Natural killer cell (primary cell): ENCODE data around the gene CENPC. TPM values are rescaled to one million over a fixed set of nuclear protein-coding genes. Genes with fewer than 3 reads are reported as not detected.

ENCODE experiments used
- ATAC-seq, 3 donors: fragments of 150-1000 bp in 2 of 3; fragments of 200-7000 bp in 1 of 3; cut with Tn5 transposase; 1 replicate in 1 of 3; 2 replicates in 2 of 3; pipeline ENCODE4 v1.10.0; 2021; ENCODE audit warnings: mild to moderate bottlenecking in 2 of 3, moderate library complexity in 2 of 3
- DNase-seq, 2 donors: peaks; one replicate each; pipeline versions ENCODE4 v3.0.0 to v3.0.0-alpha.2; 2013 to 2021; ENCODE audit warnings: mixed read lengths in 1 of 2
- H3K27ac ChIP-seq: one replicate; pipeline ENCODE4 v1.5.1; 2013; ENCODE audit warnings: mild to moderate bottlenecking, low read length
- H3K27me3 ChIP-seq: one replicate; pipeline ENCODE4 v1.6.1; 2013; ENCODE audit warnings: low read length; ENCODE audit not compliant: control insufficient read depth, insufficient read depth
- H3K36me3 ChIP-seq: one replicate; pipeline ENCODE4 v1.6.1; 2013; ENCODE audit warnings: low read length; ENCODE audit not compliant: control insufficient read depth, insufficient read depth
- H3K4me1 ChIP-seq: one replicate; pipeline ENCODE4 v1.6.1; 2013; ENCODE audit warnings: low read length; ENCODE audit not compliant: control insufficient read depth, insufficient read depth
- H3K4me3 ChIP-seq: one replicate; pipeline ENCODE4 v1.5.1; 2013; ENCODE audit warnings: low read length
- H3K9me3 ChIP-seq: one replicate; pipeline ENCODE4 v1.6.1; 2013; ENCODE audit warnings: low read length; ENCODE audit not compliant: control insufficient read depth, insufficient read depth
- H3K27ac Mint-ChIP-seq, 2 donors: one replicate each; pipeline ENCODE4 v1.8.0; 2022; ENCODE audit warnings: mild to moderate bottlenecking in 2 of 2, mixed read lengths in 2 of 2, moderate library complexity in 1 of 2
- H3K27me3 Mint-ChIP-seq, 2 donors: one replicate each; pipeline ENCODE4 v1.8.0; 2022; ENCODE audit warnings: low read depth in 2 of 2, mixed read lengths in 2 of 2
- H3K36me3 Mint-ChIP-seq: one replicate; pipeline ENCODE4 v1.8.0; 2022; ENCODE audit warnings: mixed read lengths
- H3K4me1 Mint-ChIP-seq, 2 donors: one replicate each; pipeline ENCODE4 v1.8.0; 2022; ENCODE audit warnings: mixed read lengths in 2 of 2
- H3K4me3 Mint-ChIP-seq: one replicate; pipeline ENCODE4 v1.8.0; 2022; ENCODE audit warnings: mild to moderate bottlenecking, moderate library complexity, mixed read lengths
- H3K9me3 Mint-ChIP-seq, 2 donors: one replicate each; pipeline ENCODE4 v1.8.0; 2022; ENCODE audit warnings: mixed read lengths in 2 of 2
- CTCF ChIP-seq: fragments of 200-600 bp; IDR thresholded peaks from one replicate; pipeline ENCODE4 v1.8.0; 2022; ENCODE audit warnings: antibody characterized with exemption
- WGBS: methylation state at CpG from one replicate; pipeline ENCODE4 v1.1.7; 2013; ENCODE audit warnings: missing lambda C conversion rate; ENCODE audit not compliant: insufficient coverage; 5-methylcytosine and 5-hydroxymethylcytosine counted together
- intact Hi-C: fragments of 100-400 bp; cut with micrococcal nuclease; formaldehyde crosslinking; loops from one replicate; pipeline ENCODE4 v1.14.2; 2022
- total RNA-seq, 4 donors: library from RNA; stranded (reverse); fragments of 120-200 nt in 1 of 4; gene quantifications; one replicate each; pipeline versions ENCODE4 v1.2.3 to v1.2.4, GENCODE V29; 2013 to 2022

CENPC gene
- total RNA-seq, 3 donors from 2014 or later (not counting 1 experiment from before 2014, with no cell fraction given): 78.6 to 93.6 (median 91.1) TPM

GRCh38 chr4:67546004-67546356, 677 bp upstream of the CENPC start:
- peak in 1 of 2 donors; percentile 31 for DNase-seq
- no peaks in the 10 kb centered on the region for H3K9me3 ChIP-seq
- H3K4me3 ChIP-seq: peak overlapping the region; percentile 88
- H3K4me1 ChIP-seq: peaks cover 3% of the 10 kb centered on the region
- no CpG with 5 or more reads among the region's 4 CpGs for WGBS
- H3K27ac Mint-ChIP-seq: peak overlapping the region; percentile 99
- H3K4me1 Mint-ChIP-seq: peaks cover 37 to 38% of the 10 kb centered on the region in 2 donors
- intact Hi-C loops: loop anchor here (5.0 to 10.0 kb wide), 2 partner anchors 631 to 799 kb away; no protein-coding TSS in a partner anchor
- no peak for TF ChIP-seq CTCF
- ATAC-seq: no peak
- peaks cover 8% of the 10 kb centered on the region for H3K36me3 Mint-ChIP-seq
- peaks cover 24% of the 10 kb centered on the region for H3K36me3 ChIP-seq
- no peaks in the 10 kb centered on the region for H3K27me3 ChIP-seq
- no peaks in the 10 kb centered on the region for H3K27me3 Mint-ChIP-seq
- peak overlapping the region; percentile 96 for H3K27ac ChIP-seq
- no peaks in the 10 kb centered on the region for H3K9me3 Mint-ChIP-seq
- H3K4me3 Mint-ChIP-seq: peak overlapping the region; percentile 100

GRCh38 chr4:67542076-67542475, 3.2 kb downstream of the CENPC start:
- Histone ChIP-seq H3K9me3 (no peaks in the 10 kb centered on the region), H3K4me1 (peaks cover 3% of the 10 kb centered on the region), H3K27ac (no peak overlapping the region), H3K27me3 (no peaks in the 10 kb centered on the region), H3K36me3 (peaks cover 57% of the 10 kb centered on the region), H3K4me3 (no peak overlapping the region)
- H3K4me1 Mint-ChIP-seq: peaks cover 46% of the 10 kb centered on the region in 2 donors
- H3K27ac Mint-ChIP-seq: peak overlapping the region; percentile 99
- no peak overlapping the region for H3K4me3 Mint-ChIP-seq
- H3K36me3 Mint-ChIP-seq: peaks cover 14% of the 10 kb centered on the region
- intact Hi-C loops: loop anchor here (10.0 kb wide), 1 partner anchor 803 kb away; no protein-coding TSS in a partner anchor
- ATAC-seq (no peak), DNase-seq (no peak)
- no peaks in the 10 kb centered on the region for H3K9me3 Mint-ChIP-seq
- WGBS: 50% methylated on average over 1 of the region's 1 CpG
- H3K27me3 Mint-ChIP-seq: no peaks in the 10 kb centered on the region
- no peak for TF ChIP-seq CTCF

DNA sequence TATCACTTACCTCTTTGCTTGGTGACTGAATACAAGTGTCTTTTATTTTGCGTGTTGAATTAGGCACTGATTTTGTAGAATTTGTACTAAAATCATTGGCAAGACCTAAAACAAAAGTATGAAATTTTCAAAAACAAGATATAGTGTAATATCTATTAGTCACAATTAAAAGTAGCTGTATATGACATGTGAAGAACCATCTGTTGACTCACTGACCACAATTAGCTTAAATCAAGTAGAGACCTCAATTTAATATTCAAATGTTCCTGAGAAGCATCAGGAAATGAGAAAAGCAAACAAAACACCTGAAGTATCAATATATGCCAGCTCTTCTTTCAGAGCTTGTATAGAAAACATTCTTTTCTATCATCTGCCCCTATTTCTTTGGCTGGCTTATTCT, 5.5 kb downstream of the CENPC start:
- H3K36me3 Mint-ChIP-seq: peaks cover 29% of the 10 kb centered on the region
- WGBS: no CpG with 5 or more reads among the region's 1 CpG
- H3K9me3 ChIP-seq: no peaks in the 10 kb centered on the region
- H3K9me3 Mint-ChIP-seq: no peaks in the 10 kb centered on the region
- intact Hi-C loops: loop anchor here (10.0 kb wide), 1 partner anchor 805 kb away; no protein-coding TSS in a partner anchor
- H3K4me1 ChIP-seq: no peaks in the 10 kb centered on the region
- H3K27ac Mint-ChIP-seq: peak overlapping the region; percentile 32 to 51
- no peak overlapping the region for H3K27ac ChIP-seq
- no peak for ATAC-seq
- H3K36me3 ChIP-seq: peaks cover 76% of the 10 kb centered on the region
- no peak for TF ChIP-seq CTCF
- H3K4me1 Mint-ChIP-seq: peaks cover 47 to 55% of the 10 kb centered on the region in 2 donors
- no peaks in the 10 kb centered on the region for H3K27me3 ChIP-seq
- DNase-seq: no peak
- H3K27me3 Mint-ChIP-seq: no peaks in the 10 kb centered on the region
- no peak overlapping the region for H3K4me3 ChIP-seq
- H3K4me3 Mint-ChIP-seq: no peak overlapping the region

GRCh38 chr4:67535280-67535840, 9.9 kb downstream of the CENPC start:
- no peak overlapping the region for H3K27ac ChIP-seq
- Mint-ChIP-seq H3K4me1 (peaks cover 42 to 48% of the 10 kb centered on the region in 2 donors), H3K9me3 (no peaks in the 10 kb centered on the region), H3K27ac (no peak overlapping the region), H3K4me3 (no peak overlapping the region), H3K36me3 (peaks cover 39% of the 10 kb centered on the region), H3K27me3 (no peaks in the 10 kb centered on the region)
- H3K36me3 ChIP-seq: peaks cover 74% of the 10 kb centered on the region
- no peak for ATAC-seq
- 100% methylated on average over 1 of the region's 2 CpGs for WGBS
- H3K4me3 ChIP-seq: no peak overlapping the region
- H3K4me1 ChIP-seq: no peaks in the 10 kb centered on the region
- TF ChIP-seq CTCF: no peak
- H3K9me3 ChIP-seq: no peaks in the 10 kb centered on the region
- DNase-seq: no peak
- intact Hi-C loops: no loop called here
- no peaks in the 10 kb centered on the region for H3K27me3 ChIP-seq
